GM23338 (cell line): ENCODE data around the gene CLCN6. TPM values are rescaled to one million over a fixed set of nuclear protein-coding genes. Genes with fewer than 3 reads are reported as not detected.

Source experiments
- ATAC-seq: fragments of 200-7000 bp; cut with Tn5 transposase; 3 replicates; pipeline ENCODE4 v1.9.1; 2020
- DNase-seq: peaks from one replicate; pipeline ENCODE4 v3.0.0-alpha.2; 2015; ENCODE audit warnings: low spot score
- H2AFZ ChIP-seq: fragments of 200-600 bp; sonication (generic); 2 replicates; pipeline ENCODE4 v1.8.0; 2016; ENCODE audit warnings: antibody characterized with exemption, mild to moderate bottlenecking, moderate library complexity
- H3F3A ChIP-seq: fragments of 200-600 bp; sonication (generic); replicated peaks from 2 replicates; pipeline ENCODE4 v1.8.0; 2017; ENCODE audit warnings: antibody characterized with exemption, mixed run types, low read depth
- H3K27ac ChIP-seq: fragments of 200-600 bp; sonication (generic); 2 replicates; pipeline ENCODE4 v1.6.1; 2016; ENCODE audit warnings: low read depth
- H3K27me3 ChIP-seq: fragments of 200-600 bp; sonication (generic); 2 replicates; pipeline ENCODE4 v1.8.0; 2016; ENCODE audit warnings: mild to moderate bottlenecking, mixed run types, moderate library complexity; ENCODE audit not compliant: insufficient read depth
- H3K36me3 ChIP-seq: fragments of 200-600 bp; sonication (generic); 2 replicates; pipeline ENCODE4 v1.8.0; 2016; ENCODE audit warnings: mild to moderate bottlenecking; ENCODE audit not compliant: insufficient read depth
- H3K4me1 ChIP-seq: fragments of 200-600 bp; sonication (generic); 2 replicates; pipeline ENCODE4 v1.8.0; 2016; ENCODE audit warnings: mild to moderate bottlenecking, moderate library complexity; ENCODE audit not compliant: insufficient read depth
- H3K4me2 ChIP-seq: fragments of 200-600 bp; sonication (generic); 2 replicates; pipeline ENCODE4 v1.7.1; 2017; ENCODE audit warnings: mixed run types
- H3K4me3 ChIP-seq: fragments of 200-600 bp; sonication (generic); 2 replicates; pipeline ENCODE4 v1.6.1; 2016; ENCODE audit warnings: mixed run types
- H3K79me2 ChIP-seq: fragments of 200-600 bp; sonication (generic); replicated peaks from 2 replicates; pipeline ENCODE4 v1.8.0; 2017; ENCODE audit warnings: mild to moderate bottlenecking; ENCODE audit not compliant: insufficient read depth
- H3K9me2 ChIP-seq: fragments of 200-600 bp; sonication (generic); 2 replicates; pipeline ENCODE4 v1.8.0; 2017; ENCODE audit not compliant: insufficient read depth
- H4K20me1 ChIP-seq: fragments of 200-600 bp; sonication (generic); replicated peaks from 2 replicates; pipeline ENCODE4 v1.8.0; 2017; ENCODE audit warnings: mild to moderate bottlenecking; ENCODE audit not compliant: insufficient read depth
- H3K27ac Mint-ChIP-seq: 2 replicates; pipeline ENCODE4 v1.8.0; 2020; ENCODE audit warnings: inconsistent platforms, mild to moderate bottlenecking, moderate library complexity, mixed read lengths
- H3K27me3 Mint-ChIP-seq: 3 replicates; pipeline ENCODE4 v1.8.0; 2022; ENCODE audit warnings: low read depth, mild to moderate bottlenecking, moderate library complexity, mixed read lengths, inconsistent platforms; ENCODE audit not compliant: insufficient read depth, poor library complexity
- H3K36me3 Mint-ChIP-seq: 3 replicates; pipeline ENCODE4 v1.8.0; 2021; ENCODE audit warnings: low read depth, mild to moderate bottlenecking, inconsistent platforms, moderate library complexity, mixed read lengths
- H3K4me1 Mint-ChIP-seq: 3 replicates; pipeline ENCODE4 v1.8.0; 2020; ENCODE audit warnings: mild to moderate bottlenecking, inconsistent platforms, mixed read lengths
- H3K4me3 Mint-ChIP-seq: 3 replicates; pipeline ENCODE4 v1.8.0; 2021; ENCODE audit warnings: moderate library complexity, mild to moderate bottlenecking, inconsistent platforms, mixed read lengths
- H3K9me3 Mint-ChIP-seq: 3 replicates; pipeline ENCODE4 v1.8.0; 2020; ENCODE audit warnings: moderate library complexity, mild to moderate bottlenecking, inconsistent platforms, mixed read lengths
- CREB1 ChIP-seq: fragments of 250-450 bp; sonication (Bioruptor Pico); IDR thresholded peaks from 2 replicates; pipeline ENCODE4 v1.5.0; 2020; ENCODE audit warnings: low read depth, mild to moderate bottlenecking, moderate library complexity
- ETS1 ChIP-seq: IDR thresholded peaks from 2 replicates; pipeline ENCODE4 v1.6.1; 2016; ENCODE audit warnings: antibody characterized with exemption
- EZH2 ChIP-seq: fragments of 200-600 bp; sonication (generic); IDR thresholded peaks from one replicate; pipeline ENCODE4 v1.8.0; 2017; ENCODE audit warnings: antibody characterized with exemption, mild to moderate bottlenecking, low read depth; ENCODE audit not compliant: unreplicated experiment
- EZH2phosphoT487 ChIP-seq: fragments of 200-600 bp; sonication (generic); IDR thresholded peaks from one replicate; pipeline ENCODE4 v1.8.1; 2018; ENCODE audit warnings: antibody characterized with exemption; ENCODE audit not compliant: unreplicated experiment
- JUNB ChIP-seq: IDR thresholded peaks from one replicate; pipeline ENCODE4 v1.6.1; 2016; ENCODE audit warnings: antibody characterized with exemption; ENCODE audit not compliant: unreplicated experiment
- NANOG ChIP-seq: IDR thresholded peaks from 2 replicates; pipeline ENCODE4 v1.6.1; 2016; ENCODE audit warnings: antibody characterized with exemption, borderline replicate concordance
- POLR2AphosphoS5 ChIP-seq: IDR thresholded peaks from 2 replicates; pipeline ENCODE4 v1.6.1; 2016; ENCODE audit warnings: antibody characterized with exemption, low read depth
- REST ChIP-seq: IDR thresholded peaks from one replicate; pipeline ENCODE4 v1.6.1; 2018; ENCODE audit warnings: antibody characterized with exemption; ENCODE audit not compliant: unreplicated experiment
- STAT1 ChIP-seq: IDR thresholded peaks from one replicate; pipeline ENCODE4 v1.6.1; 2016; ENCODE audit warnings: antibody characterized with exemption; ENCODE audit not compliant: unreplicated experiment
- ZNF114 ChIP-seq: fragments of 250-450 bp; sonication (Bioruptor Pico); IDR thresholded peaks from 2 replicates; pipeline ENCODE4 v1.5.0; 2020; ENCODE audit warnings: mild to moderate bottlenecking, moderate library complexity
- ZNF331 ChIP-seq: fragments of 250-450 bp; sonication (Bioruptor Pico); IDR thresholded peaks from 2 replicates; pipeline ENCODE4 v1.5.0; 2020; ENCODE audit warnings: low read depth, mild to moderate bottlenecking, moderate library complexity
- ZNF462 ChIP-seq: fragments of 250-450 bp; sonication (Bioruptor Pico); IDR thresholded peaks from 2 replicates; pipeline ENCODE4 v1.5.0; 2020; ENCODE audit warnings: mild to moderate bottlenecking, moderate library complexity
- polyA plus RNA-seq: library from polyadenylated mRNA; unstranded; fragments of >200 nt; fragmentation: Nextera tagmentation; extraction: Ambion mirVana; gene quantifications from 2 replicates; pipeline ENCODE4 v1.2.1, GENCODE V29; 2016
- total RNA-seq: library from RNA; depleted of rRNA; stranded (reverse); fragments of >200 nt; shearing (Covaris generic); gene quantifications from 2 replicates; pipeline ENCODE4 v1.2.3, GENCODE V29; 2014
- TF ChIP-seq, protein P1 (sequence below), 2 experiments: fragments of 200-600 bp in 1 of 2; sonication (generic) in 1 of 2; conservative IDR thresholded peaks; 2 replicates each; pipeline versions ENCODE4 v1.5.1 to v1.6.1; 2016 to 2017; ENCODE audit warnings: antibody characterized with exemption in 2 of 2, low read depth in 2 of 2, mild to moderate bottlenecking in 2 of 2, moderate library complexity in 1 of 2

CLCN6 gene
- total and polyA plus RNA-seq, 2 experiments from 2014 or later, result 16.0 to 22.6 TPM

- Histone ChIP-seq H3F3A (peaks cover 21% of the 10 kb centered on the region), H4K20me1 (no peaks in the 10 kb centered on the region), H3K9me2 (no peaks in the 10 kb centered on the region), H3K4me1 (peaks cover 23% of the 10 kb centered on the region), H3K4me2 (no peak overlapping the region), H3K79me2 (no peaks in the 10 kb centered on the region), H3K27me3 (no peaks in the 10 kb centered on the region), H3K36me3 (no peaks in the 10 kb centered on the region), H2AFZ (no peak overlapping the region), H3K27ac (no peak overlapping the region), H3K4me3 (no peak overlapping the region)
- H3K27ac Mint-ChIP-seq, result no peak overlapping the region
- ATAC-seq, result no peak
- H3K27me3 Mint-ChIP-seq, result peaks cover 4% of the 10 kb centered on the region
- no peaks in the 10 kb centered on the region for H3K9me3 Mint-ChIP-seq
- DNase-seq, result no peak
- TF ChIP-seq EZH2phosphoT487 (no peak), ZNF462 (CRISPR knock-in tag) (no peak), NANOG (no peak), ETS1 (no peak), ZNF331 (CRISPR knock-in tag) (no peak), REST (no peak), JUNB (no peak), EZH2 (no peak), STAT1 (no peak), POLR2AphosphoS5 (no peak), ZNF114 (no peak), CREB1 (CRISPR knock-in tag) (no peak)
- TF ChIP-seq, protein P1, sequence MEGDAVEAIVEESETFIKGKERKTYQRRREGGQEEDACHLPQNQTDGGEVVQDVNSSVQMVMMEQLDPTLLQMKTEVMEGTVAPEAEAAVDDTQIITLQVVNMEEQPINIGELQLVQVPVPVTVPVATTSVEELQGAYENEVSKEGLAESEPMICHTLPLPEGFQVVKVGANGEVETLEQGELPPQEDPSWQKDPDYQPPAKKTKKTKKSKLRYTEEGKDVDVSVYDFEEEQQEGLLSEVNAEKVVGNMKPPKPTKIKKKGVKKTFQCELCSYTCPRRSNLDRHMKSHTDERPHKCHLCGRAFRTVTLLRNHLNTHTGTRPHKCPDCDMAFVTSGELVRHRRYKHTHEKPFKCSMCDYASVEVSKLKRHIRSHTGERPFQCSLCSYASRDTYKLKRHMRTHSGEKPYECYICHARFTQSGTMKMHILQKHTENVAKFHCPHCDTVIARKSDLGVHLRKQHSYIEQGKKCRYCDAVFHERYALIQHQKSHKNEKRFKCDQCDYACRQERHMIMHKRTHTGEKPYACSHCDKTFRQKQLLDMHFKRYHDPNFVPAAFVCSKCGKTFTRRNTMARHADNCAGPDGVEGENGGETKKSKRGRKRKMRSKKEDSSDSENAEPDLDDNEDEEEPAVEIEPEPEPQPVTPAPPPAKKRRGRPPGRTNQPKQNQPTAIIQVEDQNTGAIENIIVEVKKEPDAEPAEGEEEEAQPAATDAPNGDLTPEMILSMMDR (conservative IDR thresholded peaks at IDR 0.05; ENCODE audit: low read depth in 2 of 2), result no peak
- no peak overlapping the region for H3K4me3 Mint-ChIP-seq
- H3K4me1 Mint-ChIP-seq, result peaks cover 27% of the 10 kb centered on the region
- H3K36me3 Mint-ChIP-seq, result no peaks in the 10 kb centered on the region
Measured at GRCh38 chr1:11782127-11782708, 23.8 kb upstream of the CLCN6 start.
